Left lung (tissue), 10 donors: ENCODE measurements around the gene UST. TPM values are rescaled to one million over a fixed set of nuclear protein-coding genes. Genes with fewer than 3 reads are reported as not detected.

Source experiments
- ATAC-seq: fragments of 200-7000 bp; cut with Tn5 transposase; one replicate; pipeline ENCODE4 v1.9.1; 2020; ENCODE audit warnings: moderate library complexity
- DNase-seq, 4 donors: peaks; one replicate each; pipeline ENCODE4 v3.0.0-alpha.2; 2013 to 2020
- H3K27ac ChIP-seq, 2 donors: fragments of 200-600 bp; sonication (generic) in 1 of 2; one replicate each; pipeline versions ENCODE4 v1.5.0 to v1.8.0; 2020 to 2021
- H3K27me3 ChIP-seq, 2 donors: fragments of 200-600 bp; sonication (generic) in 1 of 2; one replicate each; pipeline versions ENCODE4 v1.5.0 to v1.8.0; 2020 to 2021
- H3K36me3 ChIP-seq, 2 donors: fragments of 200-600 bp; sonication (generic) in 1 of 2; one replicate each; pipeline versions ENCODE4 v1.5.0 to v1.8.0; 2020 to 2021
- H3K4me1 ChIP-seq, 2 donors: fragments of 200-600 bp; one replicate each; pipeline ENCODE4 v1.8.0; 2021
- H3K4me3 ChIP-seq, 2 donors: fragments of 200-600 bp; sonication (generic) in 1 of 2; one replicate each; pipeline versions ENCODE4 v1.5.0 to v1.8.0; 2020 to 2021; ENCODE audit warnings: mild to moderate bottlenecking in 1 of 2
- H3K9me3 ChIP-seq, 2 donors: fragments of 200-600 bp; sonication (generic) in 1 of 2; one replicate each; pipeline versions ENCODE4 v1.5.0 to v1.8.0; 2020 to 2021
- intact Hi-C, 2 donors: fragments of 100-400 bp; cut with DNase I; formaldehyde crosslinking; loops; one replicate each; pipeline versions ENCODE4 v1.11.2 to v1.14.2; 2022
- polyA plus RNA-seq, 6 donors: library from polyadenylated mRNA; unstranded; fragments of 120-200 nt; gene quantifications; one replicate each; pipeline ENCODE4 v1.2.1, GENCODE V29; 2013; ENCODE audit not compliant: insufficient read length in 6 of 6
- total RNA-seq, 2 donors: library from RNA; stranded (reverse); fragmentation: NEBNext Ultra II Directional; extraction: Animal tissue kit (Norgen Biotek cat#: 25700); gene quantifications; one replicate each; pipeline ENCODE4 v1.2.1, GENCODE V29; 2021
- TF ChIP-seq, protein P1 (sequence below), 2 donors: fragments of 200-600 bp; sonication (generic) in 1 of 2; IDR thresholded peaks; one replicate each; pipeline versions ENCODE4 v1.5.0 to v1.8.0; 2021; ENCODE audit warnings: antibody characterized with exemption in 2 of 2
- donor health status: DM: no; HTN: yes; CAD: no.
- donor health status: DM: no; HTN: no; CAD: no.

Gene UST
- total and polyA plus RNA-seq, 8 donors: 7.4 to 17.0 (median 9.5) TPM

DNA sequence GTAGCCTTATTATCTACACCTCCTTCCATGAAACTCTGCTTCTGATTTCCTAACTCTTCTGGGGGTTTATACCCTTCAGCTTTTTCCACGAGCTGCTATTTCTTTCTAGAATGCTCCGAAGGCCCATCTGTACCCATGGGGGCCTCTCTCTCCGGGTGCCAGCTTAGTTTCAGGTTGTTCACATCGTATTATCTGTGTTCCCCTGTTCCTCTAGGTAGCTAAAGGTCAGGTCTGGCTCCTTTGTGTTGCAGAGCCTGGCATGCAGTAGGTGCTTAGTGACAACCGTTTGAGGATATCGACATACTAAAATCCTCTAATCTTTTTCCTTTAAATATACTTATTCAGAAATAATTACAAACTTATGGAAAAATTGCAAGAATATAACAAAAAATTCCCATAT lies 73.0 kb downstream of the UST start:
- no peak for ATAC-seq
- no peak for DNase-seq

DNA sequence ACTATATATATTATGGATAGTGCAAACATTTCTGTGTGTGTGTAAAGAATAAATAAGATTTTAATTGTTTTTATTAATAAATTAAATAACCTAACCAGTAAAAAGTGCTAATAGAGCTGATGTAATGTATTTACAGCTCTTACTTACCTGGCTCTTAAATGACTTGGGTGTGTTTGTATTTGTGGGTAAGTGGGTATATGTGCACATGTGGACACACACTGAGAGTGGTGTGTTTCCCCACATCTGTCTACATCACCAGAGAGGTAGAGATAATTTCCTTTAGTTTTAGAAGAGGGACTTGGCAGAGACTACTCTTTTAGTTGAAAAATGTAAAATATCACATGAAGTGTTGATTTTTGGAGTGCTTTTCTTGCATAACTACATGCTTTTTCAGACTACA lies 76.0 kb downstream of the UST start:
- H3K36me3 ChIP-seq: no peaks in the 10 kb centered on the region
- TF ChIP-seq, protein P1, sequence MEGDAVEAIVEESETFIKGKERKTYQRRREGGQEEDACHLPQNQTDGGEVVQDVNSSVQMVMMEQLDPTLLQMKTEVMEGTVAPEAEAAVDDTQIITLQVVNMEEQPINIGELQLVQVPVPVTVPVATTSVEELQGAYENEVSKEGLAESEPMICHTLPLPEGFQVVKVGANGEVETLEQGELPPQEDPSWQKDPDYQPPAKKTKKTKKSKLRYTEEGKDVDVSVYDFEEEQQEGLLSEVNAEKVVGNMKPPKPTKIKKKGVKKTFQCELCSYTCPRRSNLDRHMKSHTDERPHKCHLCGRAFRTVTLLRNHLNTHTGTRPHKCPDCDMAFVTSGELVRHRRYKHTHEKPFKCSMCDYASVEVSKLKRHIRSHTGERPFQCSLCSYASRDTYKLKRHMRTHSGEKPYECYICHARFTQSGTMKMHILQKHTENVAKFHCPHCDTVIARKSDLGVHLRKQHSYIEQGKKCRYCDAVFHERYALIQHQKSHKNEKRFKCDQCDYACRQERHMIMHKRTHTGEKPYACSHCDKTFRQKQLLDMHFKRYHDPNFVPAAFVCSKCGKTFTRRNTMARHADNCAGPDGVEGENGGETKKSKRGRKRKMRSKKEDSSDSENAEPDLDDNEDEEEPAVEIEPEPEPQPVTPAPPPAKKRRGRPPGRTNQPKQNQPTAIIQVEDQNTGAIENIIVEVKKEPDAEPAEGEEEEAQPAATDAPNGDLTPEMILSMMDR (IDR thresholded peaks at IDR 0.05): no peak
- intact Hi-C loops: no loop called here
- no peak overlapping the region for H3K27ac ChIP-seq
- ATAC-seq (peak; percentile 70), DNase-seq (no peak)
- no peaks in the 10 kb centered on the region for H3K4me1 ChIP-seq
- no peaks in the 10 kb centered on the region for H3K9me3 ChIP-seq
- H3K27me3 ChIP-seq: no peaks in the 10 kb centered on the region
- no peak overlapping the region for H3K4me3 ChIP-seq

More for the DNA sequence above, 73.0 kb downstream of the UST start:
- TF ChIP-seq, protein P1 (IDR thresholded peaks at IDR 0.05): no peak
- Histone ChIP-seq H3K36me3 (no peaks in the 10 kb centered on the region), H3K4me3 (no peak overlapping the region), H3K27me3 (no peaks in the 10 kb centered on the region), H3K4me1 (no peaks in the 10 kb centered on the region), H3K9me3 (peaks cover 0 to 2% of the 10 kb centered on the region in 2 donors), H3K27ac (no peak overlapping the region)
- intact Hi-C loops: no loop called here

DNA sequence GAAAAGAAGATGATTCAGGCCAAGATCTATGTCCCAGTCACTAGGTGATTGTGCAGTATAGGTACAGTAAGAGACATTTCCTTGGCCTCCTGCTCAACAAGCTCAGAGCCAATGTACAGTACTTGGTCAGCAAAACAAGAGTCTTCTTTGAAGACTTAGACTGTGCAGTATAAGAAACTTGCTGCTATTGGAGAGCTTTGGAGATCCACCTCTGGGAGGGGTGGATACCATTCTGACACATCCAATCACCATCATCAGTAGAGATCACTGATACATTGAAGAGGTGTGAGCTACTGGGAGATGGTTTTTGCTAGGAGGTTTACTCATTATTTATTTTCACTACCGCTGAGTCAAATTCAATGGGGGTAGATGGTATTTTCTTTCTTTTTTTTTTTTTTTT lies 77.5 kb downstream of the UST start:
- Histone ChIP-seq H3K4me1 (no peaks in the 10 kb centered on the region), H3K27ac (no peak overlapping the region), H3K4me3 (no peak overlapping the region), H3K36me3 (no peaks in the 10 kb centered on the region), H3K9me3 (no peaks in the 10 kb centered on the region), H3K27me3 (no peaks in the 10 kb centered on the region)
- TF ChIP-seq, protein P1 (IDR thresholded peaks at IDR 0.05): no peak
- ATAC-seq: no peak
- intact Hi-C loops: no loop called here
- no peak for DNase-seq

DNA sequence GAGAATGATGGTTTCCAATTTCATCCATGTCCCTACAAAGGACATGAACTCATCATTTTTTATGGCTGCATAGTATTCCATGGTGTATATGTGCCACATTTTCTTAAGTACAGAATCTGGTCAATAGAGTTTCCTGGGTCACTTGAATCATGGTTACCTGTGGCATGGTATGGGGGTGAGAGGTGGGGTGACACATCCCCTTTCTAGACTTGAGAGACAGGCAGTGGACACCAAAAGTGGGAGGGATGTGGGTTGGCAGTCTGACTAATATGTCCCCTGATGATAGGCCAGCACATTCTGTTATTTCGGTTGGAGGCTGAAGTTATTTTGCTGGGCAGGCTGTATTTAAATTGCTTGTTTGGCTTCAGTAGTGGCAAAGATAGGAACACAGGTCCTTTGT lies 78.1 kb downstream of the UST start:
- TF ChIP-seq, protein P1 (IDR thresholded peaks at IDR 0.05): no peak
- H3K4me3 ChIP-seq: no peak overlapping the region
- DNase-seq: no peak
- H3K27ac ChIP-seq: no peak overlapping the region
- H3K4me1 ChIP-seq: no peaks in the 10 kb centered on the region
- H3K36me3 ChIP-seq: no peaks in the 10 kb centered on the region
- H3K9me3 ChIP-seq: no peaks in the 10 kb centered on the region
- intact Hi-C loops: no loop called here
- H3K27me3 ChIP-seq: no peaks in the 10 kb centered on the region
- no peak for ATAC-seq

DNA sequence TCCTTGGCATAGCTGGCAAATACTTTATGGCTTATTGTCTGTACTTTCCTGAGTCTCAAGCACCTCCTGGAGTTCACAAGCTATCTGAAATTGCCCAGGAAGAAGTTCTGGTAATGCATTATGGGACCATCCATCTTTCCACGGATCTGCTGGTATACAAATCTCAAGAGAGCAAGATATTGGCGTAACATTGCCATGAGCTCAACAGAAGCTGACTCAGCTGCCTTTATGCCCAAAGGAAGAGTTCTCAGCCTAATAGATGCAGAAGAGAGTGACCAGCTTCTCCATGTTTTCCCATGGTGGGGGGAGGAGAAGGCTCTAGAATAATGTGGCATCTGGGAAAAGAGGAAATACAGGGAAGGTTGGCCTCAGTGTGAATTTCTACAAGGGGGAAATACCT lies 78.7 kb downstream of the UST start:
- Histone ChIP-seq H3K27me3 (no peaks in the 10 kb centered on the region), H3K4me1 (no peaks in the 10 kb centered on the region), H3K36me3 (no peaks in the 10 kb centered on the region), H3K4me3 (no peak overlapping the region), H3K9me3 (no peaks in the 10 kb centered on the region), H3K27ac (no peak overlapping the region)
- no peak for DNase-seq
- TF ChIP-seq, protein P1 (IDR thresholded peaks at IDR 0.05): no peak
- no peak for ATAC-seq
- intact Hi-C loops: no loop called here
